ENCODE data around the gene ARHGAP10.

The ARHGAP10 gene

GRCh38 chr4:148015468-148015867, 283.6 kb downstream of the ARHGAP10 start:
- no peak for DNase-seq (ENCODE audit: low read depth)
- TF ChIP-seq MAX (IDR thresholded peaks at IDR 0.05; ENCODE audit: low read depth, low read length) (no peak), CTCF (IDR thresholded peaks at IDR 0.05; ENCODE audit: low read depth, low read length) (no peak), POLR2A (IDR thresholded peaks at IDR 0.05; ENCODE audit: extremely low read depth, insufficient read length) (no peak), MYC (IDR thresholded peaks at IDR 0.05; ENCODE audit: low read depth, low read length) (no peak)
- no peak overlapping the region for H3K4me3 ChIP-seq (ENCODE audit: low read depth, low read length)

- DNase-seq (ENCODE audit: low read depth): no peak
- TF ChIP-seq POLR2A (IDR thresholded peaks at IDR 0.05; ENCODE audit: extremely low read depth, insufficient read length): no peak
- TF ChIP-seq CTCF (IDR thresholded peaks at IDR 0.05; ENCODE audit: low read depth, low read length): no peak
- no peak for TF ChIP-seq MAX (IDR thresholded peaks at IDR 0.05; ENCODE audit: low read depth, low read length)
- TF ChIP-seq MYC (IDR thresholded peaks at IDR 0.05; ENCODE audit: low read depth, low read length): no peak
- H3K4me3 ChIP-seq (ENCODE audit: low read depth, low read length): no peak overlapping the region
These were observed 284.3 kb downstream of the ARHGAP10 start for GRCh38 chr4:148016063-148016637.

GRCh38 chr4:148017801-148018200, 285.9 kb downstream of the ARHGAP10 start:
- no peak for TF ChIP-seq POLR2A (IDR thresholded peaks at IDR 0.05; ENCODE audit: extremely low read depth, insufficient read length)
- no peak for TF ChIP-seq MAX (IDR thresholded peaks at IDR 0.05; ENCODE audit: low read depth, low read length)
- TF ChIP-seq MYC (IDR thresholded peaks at IDR 0.05; ENCODE audit: low read depth, low read length): no peak
- TF ChIP-seq CTCF (IDR thresholded peaks at IDR 0.05; ENCODE audit: low read depth, low read length): no peak

GRCh38 chr4:148021686-148022085, 289.8 kb downstream of the ARHGAP10 start:
- no peak for DNase-seq (ENCODE audit: low read depth)
- TF ChIP-seq MAX (IDR thresholded peaks at IDR 0.05; ENCODE audit: low read depth, low read length) (no peak), MYC (IDR thresholded peaks at IDR 0.05; ENCODE audit: low read depth, low read length) (no peak), POLR2A (IDR thresholded peaks at IDR 0.05; ENCODE audit: extremely low read depth, insufficient read length) (no peak), CTCF (IDR thresholded peaks at IDR 0.05; ENCODE audit: low read depth, low read length) (no peak)
- no peak overlapping the region for H3K4me3 ChIP-seq (ENCODE audit: low read depth, low read length)

More at GRCh38 chr4:148017801-148018200, 285.9 kb downstream of the ARHGAP10 start:
- no peak for DNase-seq (ENCODE audit: low read depth)
- no peak overlapping the region for H3K4me3 ChIP-seq (ENCODE audit: low read depth, low read length)

- TF ChIP-seq MYC (IDR thresholded peaks at IDR 0.05; ENCODE audit: low read depth, low read length) (no peak), CTCF (IDR thresholded peaks at IDR 0.05; ENCODE audit: low read depth, low read length) (no peak), POLR2A (IDR thresholded peaks at IDR 0.05; ENCODE audit: extremely low read depth, insufficient read length) (no peak), MAX (IDR thresholded peaks at IDR 0.05; ENCODE audit: low read depth, low read length) (no peak)
- H3K4me3 ChIP-seq (ENCODE audit: low read depth, low read length): no peak overlapping the region
These were observed 291.1 kb downstream of the ARHGAP10 start for GRCh38 chr4:148022975-148023374.

More at GRCh38 chr4:148022975-148023374, 291.1 kb downstream of the ARHGAP10 start:
- DNase-seq (ENCODE audit: low read depth): no peak

Data from NB4 (cell line).